A549 (cell line): ENCODE measurements around the gene PTPRG. TPM values are rescaled to one million over a fixed set of nuclear protein-coding genes. Genes with fewer than 3 reads are reported as not detected.

ENCODE experiments used
- ATAC-seq, 2 experiments: fragments of 200-7000 bp in 1 of 2; fragments of >200 bp in 1 of 2; cut with Nextera tagmentation in 1 of 2; cut with Tn5 transposase in 1 of 2; 3 replicates each; pipeline versions ENCODE4 v1.8.0 to v1.9.1; 2018 to 2020; ENCODE audit warnings: mild to moderate bottlenecking in 1 of 2, moderate library complexity in 1 of 2
- CTCF ChIA-PET: fragments of 300-600 bp; sonication (Branson Sonifier 250); formaldehyde crosslinking; extraction: SDS; loops from one replicate; lab custom pipeline; 2021; ENCODE audit warnings: antibody characterized with exemption, inconsistent platforms; lab: Yijun Ruan, JAX
- POLR2A ChIA-PET: fragments of 350-600 bp; formaldehyde crosslinking; extraction: SDS; loops from one replicate; lab custom pipeline; 2021; ENCODE audit warnings: antibody characterized with exemption, inconsistent platforms; lab: Yijun Ruan, JAX
- DNase-seq, 2 experiments: peaks; one replicate each; pipeline versions ENCODE4 v3.0.0 to v3.0.0-alpha.2; 2011 to 2016; ENCODE audit warnings: low read depth in 1 of 2, low spot score in 1 of 2
- FAIRE-seq: peaks from 2 replicates; lab custom pipeline; 2011; peaks lifted over from hg19 to GRCh38; lab: Jason Lieb, UNC
- H3K27ac ChIP-seq, 2 experiments: fragments of >200 bp; sonication (Bioruptor Twin); formaldehyde crosslinking; 3 replicates each; pipeline ENCODE4 v1.5.1; 2016 to 2017
- H3K4me1 ChIP-seq: fragments of >200 bp; sonication (Bioruptor Twin); formaldehyde crosslinking; 3 replicates; pipeline ENCODE4 v1.6.1; 2016
- H3K4me2 ChIP-seq: fragments of >200 bp; sonication (Bioruptor Twin); formaldehyde crosslinking; 3 replicates; pipeline ENCODE4 v1.6.1; 2016
- H3K4me3 ChIP-seq: fragments of >200 bp; sonication (Bioruptor Twin); formaldehyde crosslinking; 3 replicates; pipeline ENCODE4 v1.5.1; 2016
- H3K9me3 ChIP-seq: fragments of >200 bp; sonication (Bioruptor Twin); formaldehyde crosslinking; 3 replicates; pipeline ENCODE4 v1.6.1; 2016
- ATOH8 ChIP-seq: fragments of 250-450 bp; sonication (Bioruptor Pico); IDR thresholded peaks from 2 replicates; pipeline ENCODE4 v1.5.0; 2020; ENCODE audit warnings: low read depth, mild to moderate bottlenecking, moderate library complexity
- BCL3 ChIP-seq: fragments of >200 bp; sonication (Bioruptor Twin); formaldehyde crosslinking; IDR thresholded peaks from 3 replicates; pipeline ENCODE4 v1.6.1; 2016
- BHLHE40 ChIP-seq: IDR thresholded peaks from 2 replicates; pipeline ENCODE4 v1.6.1; 2012; ENCODE audit warnings: low read depth, low read length, inconsistent platforms
- CBX2 ChIP-seq: fragments of 200-600 bp; sonication (generic); IDR thresholded peaks from 2 replicates; pipeline ENCODE4 v1.6.1; 2016; ENCODE audit warnings: low read depth, mild to moderate bottlenecking, borderline replicate concordance
- CBX8 ChIP-seq: fragments of 200-600 bp; sonication (generic); IDR thresholded peaks from 2 replicates; pipeline ENCODE4 v1.6.1; 2016
- EHMT2 ChIP-seq: fragments of 200-600 bp; sonication (generic); IDR thresholded peaks from 2 replicates; pipeline ENCODE4 v1.6.1; 2016; ENCODE audit warnings: antibody characterized with exemption, low read depth, mild to moderate bottlenecking, moderate library complexity
- EP300 ChIP-seq, 2 experiments: fragments of >200 bp; sonication (Bioruptor Twin); formaldehyde crosslinking; IDR thresholded peaks; 2 replicates in 1 of 2; 3 replicates in 1 of 2; pipeline ENCODE4 v1.6.1; 2016 to 2017
- FOSB ChIP-seq: fragments of 250-450 bp; sonication (Bioruptor Pico); IDR thresholded peaks from 2 replicates; pipeline ENCODE4 v1.5.0; 2020; ENCODE audit warnings: mild to moderate bottlenecking, moderate library complexity
- FOSL2 ChIP-seq, 2 experiments: fragments of 450-650 bp in 1 of 2; fragments of >200 bp in 1 of 2; sonication (Bioruptor Twin) in 1 of 2; formaldehyde crosslinking; IDR thresholded peaks; 2 replicates each; pipeline versions ENCODE4 v1.5.0 to v1.6.1; 2016 to 2020; ENCODE audit warnings: mild to moderate bottlenecking in 1 of 2, moderate library complexity in 1 of 2
- HEYL ChIP-seq: fragments of 250-450 bp; sonication (Bioruptor Pico); IDR thresholded peaks from 2 replicates; pipeline ENCODE4 v1.8.0; 2021; ENCODE audit warnings: mild to moderate bottlenecking, moderate library complexity
- HOXB5 ChIP-seq: fragments of 250-450 bp; sonication (Bioruptor Pico); IDR thresholded peaks from 2 replicates; pipeline ENCODE4 v1.5.0; 2020; ENCODE audit warnings: mild to moderate bottlenecking, moderate library complexity
- JUN ChIP-seq, 2 experiments: fragments of >200 bp; sonication (Bioruptor Twin); formaldehyde crosslinking; IDR thresholded peaks; 2 replicates in 1 of 2; 3 replicates in 1 of 2; pipeline ENCODE4 v1.6.1; 2016 to 2017
- JUNB ChIP-seq: fragments of >200 bp; sonication (Bioruptor Twin); formaldehyde crosslinking; IDR thresholded peaks from 2 replicates; pipeline ENCODE4 v1.6.1; 2016
- KDM5A ChIP-seq: fragments of 200-600 bp; sonication (generic); IDR thresholded peaks from 2 replicates; pipeline ENCODE4 v1.6.1; 2016; ENCODE audit warnings: antibody characterized with exemption, mild to moderate bottlenecking
- MAFK ChIP-seq: fragments of 450-650 bp; IDR thresholded peaks from 2 replicates; pipeline ENCODE4 v1.6.1; 2014; ENCODE audit not compliant: partially characterized antibody
- MAX ChIP-seq: IDR thresholded peaks from 2 replicates; pipeline ENCODE4 v1.6.1; 2012
- MYC ChIP-seq: IDR thresholded peaks from 2 replicates; pipeline ENCODE4 v1.6.1; 2012; ENCODE audit warnings: mild to moderate bottlenecking, inconsistent platforms, low read length, improper control_type of control experiment, borderline replicate concordance
- NFE2L2 ChIP-seq: fragments of 150-350 bp; conservative IDR thresholded peaks from 2 replicates; pipeline ENCODE4 v1.6.1; 2014; ENCODE audit warnings: low read length
- PHF8 ChIP-seq: fragments of 200-600 bp; sonication (generic); IDR thresholded peaks from 2 replicates; pipeline ENCODE4 v1.6.1; 2016; ENCODE audit warnings: low read depth, mild to moderate bottlenecking, antibody characterized with exemption, moderate library complexity, borderline replicate concordance
- RAD21 ChIP-seq, 2 experiments: fragments of >200 bp in 1 of 2; sonication (Bioruptor Twin) in 1 of 2; formaldehyde crosslinking in 1 of 2; IDR thresholded peaks in 1 of 2; conservative IDR thresholded peaks in 1 of 2; 2 replicates in 1 of 2; 3 replicates in 1 of 2; pipeline ENCODE4 v1.6.1; 2012 to 2018; ENCODE audit warnings: inconsistent platforms in 1 of 2
- RARB ChIP-seq: fragments of 250-450 bp; sonication (Bioruptor Pico); IDR thresholded peaks from 2 replicates; pipeline ENCODE4 v1.8.0; 2021; ENCODE audit warnings: mild to moderate bottlenecking, moderate library complexity
- RFX5 ChIP-seq: fragments of 450-650 bp; IDR thresholded peaks from 2 replicates; pipeline ENCODE4 v1.7.1; 2014; ENCODE audit warnings: antibody characterized with exemption, mild to moderate bottlenecking, moderate library complexity
- RNF2 ChIP-seq: fragments of 200-600 bp; sonication (generic); IDR thresholded peaks from 2 replicates; pipeline ENCODE4 v1.6.1; 2016; ENCODE audit warnings: low read depth, mild to moderate bottlenecking, antibody characterized with exemption, moderate library complexity, borderline replicate concordance
- SMC3 ChIP-seq: fragments of >200 bp; sonication (Bioruptor Twin); formaldehyde crosslinking; IDR thresholded peaks from 3 replicates; pipeline ENCODE4 v1.6.1; 2018; ENCODE audit warnings: inconsistent platforms
- SREBF2 ChIP-seq: fragments of 450-650 bp; IDR thresholded peaks from 2 replicates; pipeline ENCODE4 v1.6.1; 2014; ENCODE audit warnings: mild to moderate bottlenecking, moderate library complexity
- TP53 ChIP-seq: fragments of 250-450 bp; sonication (Bioruptor Pico); IDR thresholded peaks from 2 replicates; pipeline ENCODE4 v1.5.0; 2021; ENCODE audit warnings: mild to moderate bottlenecking, moderate library complexity
- ZFP36 ChIP-seq: fragments of 450-650 bp; IDR thresholded peaks from 2 replicates; pipeline ENCODE4 v1.6.1; 2014; ENCODE audit warnings: borderline replicate concordance; ENCODE audit not compliant: partially characterized antibody
- ZSCAN20 ChIP-seq: fragments of 250-450 bp; sonication (Bioruptor Pico); IDR thresholded peaks from 2 replicates; pipeline ENCODE4 v1.8.0; 2022; ENCODE audit warnings: mild to moderate bottlenecking, moderate library complexity
- WGBS: methylation state at CpG from one replicate; pipeline ENCODE4 v1.1.6; 2017; ENCODE audit errors: missing lambda C conversion rate; 5-methylcytosine and 5-hydroxymethylcytosine counted together
- polyA plus RNA-seq, 4 experiments: library from polyadenylated mRNA; depleted of rRNA in 3 of 4; stranded (reverse); fragments of >200 nt; fragmentation: RNase III in 1 of 4; extraction: RNeasy Plus Mini Kit Qiagen cat#74134 plus additional on column Dnase treatment in 1 of 4; gene quantifications; 2 replicates in 3 of 4; 3 replicates in 1 of 4; pipeline ENCODE4 v1.2.3, GENCODE V29; 2011 to 2017
- TF ChIP-seq, protein P1 (sequence below): IDR thresholded peaks from 2 replicates; pipeline ENCODE4 v1.6.1; 2012

Gene PTPRG
- polyA plus RNA-seq, 2 of the 4 experiments (the other 2 are of a cell fraction) = 4.5 to 4.8 TPM

DNA sequence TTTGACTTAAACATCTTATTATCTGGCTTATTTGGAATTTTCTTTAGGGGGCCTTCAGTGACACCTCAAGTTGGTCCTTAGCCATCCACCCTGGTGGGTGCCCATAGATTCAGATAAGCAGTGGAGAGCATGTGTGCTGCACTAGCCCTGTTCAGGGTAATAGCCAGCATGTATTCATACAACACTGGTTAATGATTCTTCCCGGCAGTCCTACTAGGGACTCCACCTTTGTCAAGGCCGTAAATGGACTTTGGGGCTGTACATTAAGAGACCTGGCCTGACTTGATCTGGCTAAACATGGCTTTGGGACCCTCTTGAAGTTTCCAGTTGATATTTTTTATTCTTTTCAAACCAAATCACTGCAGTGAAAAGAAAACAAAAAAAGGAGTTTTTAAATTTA, 125.8 kb downstream of the PTPRG start:
- ATAC-seq (no peak), DNase-seq (no peak), FAIRE-seq (no peak)
- Histone ChIP-seq H3K4me2 (no peak overlapping the region), H3K4me3 (no peak overlapping the region), H3K27ac (no peak overlapping the region), H3K9me3 (no peaks in the 10 kb centered on the region), H3K4me1 (peaks cover 7% of the 10 kb centered on the region; the same call in 1 of the 3 replicates)
- ChIA-PET CTCF (no interaction called here), POLR2A (no interaction called here)
- WGBS = 36% methylated on average over 2 of the region's 2 CpGs
- no peak for TF ChIP-seq BHLHE40
- no peak for TF ChIP-seq BCL3
- no peak for TF ChIP-seq ATOH8
- no peak for TF ChIP-seq HEYL
- TF ChIP-seq KDM5A = no peak
- no peak for TF ChIP-seq RAD21 (conservative IDR thresholded peaks at IDR 0.05 in 1 of 2, IDR thresholded peaks at IDR 0.05 in 1 of 2)
- TF ChIP-seq CBX2 = no peak
- TF ChIP-seq ZFP36 = no peak
- TF ChIP-seq RARB = no peak
- no peak for TF ChIP-seq EP300 (IDR thresholded peaks at IDR 0.05)
- no peak for TF ChIP-seq CBX8
- TF ChIP-seq RFX5 = no peak
- no peak for TF ChIP-seq JUNB
- TF ChIP-seq FOSL2 (IDR thresholded peaks at IDR 0.05) = no peak
- TF ChIP-seq FOSL2 (CRISPR knock-in tag; IDR thresholded peaks at IDR 0.05) = no peak
- TF ChIP-seq MYC = no peak
- TF ChIP-seq SMC3 = no peak
- no peak for TF ChIP-seq ZSCAN20
- no peak for TF ChIP-seq MAX

DNA sequence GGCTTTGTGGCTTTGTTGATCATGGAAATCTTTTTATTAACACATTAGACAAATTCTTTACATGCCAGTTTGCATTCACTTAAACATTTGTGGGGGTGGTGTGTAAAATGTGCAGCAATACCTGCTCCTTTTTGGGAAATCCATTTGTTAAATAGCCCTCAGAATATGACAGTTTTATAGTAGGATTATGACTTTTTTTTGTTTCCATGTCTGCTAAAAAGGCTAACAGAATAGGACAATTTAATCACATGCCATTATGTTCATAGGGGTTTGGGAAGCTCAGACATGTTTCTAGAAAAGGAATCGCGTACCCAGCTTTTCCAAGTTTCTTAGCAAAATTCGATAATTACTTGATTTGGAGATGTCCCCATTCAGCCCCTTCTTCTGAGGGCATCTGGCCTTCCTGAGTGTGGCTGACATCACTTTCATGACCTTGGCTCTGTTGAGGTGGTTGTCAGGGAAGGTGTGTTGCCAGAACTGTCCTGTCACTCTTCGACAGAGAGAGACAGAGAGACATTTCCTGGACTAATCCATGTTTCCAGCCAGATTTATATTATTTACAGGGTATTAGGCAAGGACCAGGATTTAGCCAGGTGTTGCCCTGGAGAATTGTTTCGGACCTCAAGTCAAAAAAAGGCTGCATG, 126.4 kb downstream of the PTPRG start:
- no peak overlapping the region for H3K4me2 ChIP-seq
- DNase-seq (no peak), ATAC-seq (no peak), FAIRE-seq (no peak)
- POLR2A ChIA-PET = no interaction called here
- TF ChIP-seq HOXB5 (CRISPR knock-in tag) (no peak), FOSL2 (IDR thresholded peaks at IDR 0.05) (no peak), FOSL2 (CRISPR knock-in tag; IDR thresholded peaks at IDR 0.05) (no peak), JUN (IDR thresholded peaks at IDR 0.05) (no peak), NFE2L2 (no peak), MAFK (no peak), PHF8 (no peak), RNF2 (no peak), SREBF2 (no peak), TP53 (CRISPR knock-in tag) (no peak), CBX2 (no peak), EHMT2 (no peak), EP300 (IDR thresholded peaks at IDR 0.05) (no peak), FOSB (CRISPR knock-in tag) (no peak)
- TF ChIP-seq, protein P1, sequence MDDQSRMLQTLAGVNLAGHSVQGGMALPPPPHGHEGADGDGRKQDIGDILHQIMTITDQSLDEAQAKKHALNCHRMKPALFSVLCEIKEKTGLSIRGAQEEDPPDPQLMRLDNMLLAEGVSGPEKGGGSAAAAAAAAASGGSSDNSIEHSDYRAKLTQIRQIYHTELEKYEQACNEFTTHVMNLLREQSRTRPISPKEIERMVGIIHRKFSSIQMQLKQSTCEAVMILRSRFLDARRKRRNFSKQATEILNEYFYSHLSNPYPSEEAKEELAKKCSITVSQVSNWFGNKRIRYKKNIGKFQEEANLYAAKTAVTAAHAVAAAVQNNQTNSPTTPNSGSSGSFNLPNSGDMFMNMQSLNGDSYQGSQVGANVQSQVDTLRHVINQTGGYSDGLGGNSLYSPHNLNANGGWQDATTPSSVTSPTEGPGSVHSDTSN = no peak
- H3K27ac ChIP-seq = no peak overlapping the region
- 56% methylated on average over 5 of the region's 5 CpGs for WGBS
- H3K4me3 ChIP-seq = no peak overlapping the region
- H3K4me1 ChIP-seq = peaks cover 7% of the 10 kb centered on the region; the same call in 1 of the 3 replicates
- CTCF ChIA-PET = no interaction called here
- no peaks in the 10 kb centered on the region for H3K9me3 ChIP-seq
